Measurements from ENCODE around the gene HDAC4.

The HDAC4 gene

GRCh38 chr2:239111401-239112100 is 289.3 kb downstream of the HDAC4 start:
- no peak for DNase-seq

- DNase-seq, result no peak
Observed at GRCh38 chr2:239110595-239111048, 290.2 kb downstream of the HDAC4 start.

- no peak for DNase-seq
Observed at GRCh38 chr2:239109928-239110545, 290.8 kb downstream of the HDAC4 start.

GRCh38 chr2:239109041-239109927 is 291.5 kb downstream of the HDAC4 start:
- DNase-seq, result no peak

GRCh38 chr2:239108459-239108858 is 292.4 kb downstream of the HDAC4 start:
- no peak for DNase-seq

GRCh38 chr2:239107936-239108335 is 292.9 kb downstream of the HDAC4 start:
- no peak for DNase-seq

GRCh38 chr2:239106966-239107365 is 293.9 kb downstream of the HDAC4 start:
- DNase-seq, result no peak

- DNase-seq, result no peak
Observed at GRCh38 chr2:239106314-239106908, 294.4 kb downstream of the HDAC4 start.

GRCh38 chr2:239105234-239105633 is 295.6 kb downstream of the HDAC4 start:
- DNase-seq, result no peak

GRCh38 chr2:239104800-239105199 is 296.0 kb downstream of the HDAC4 start:
- no peak for DNase-seq

- DNase-seq, result no peak
Observed at GRCh38 chr2:239103125-239104098, 297.4 kb downstream of the HDAC4 start.

GRCh38 chr2:239102266-239102665 is 298.6 kb downstream of the HDAC4 start:
- DNase-seq, result no peak

- DNase-seq, result no peak
Observed at GRCh38 chr2:239101807-239102206, 299.0 kb downstream of the HDAC4 start.

- no peak for DNase-seq
Observed at GRCh38 chr2:239101071-239101470, 299.7 kb downstream of the HDAC4 start.

GRCh38 chr2:239099474-239099873 is 301.3 kb downstream of the HDAC4 start:
- DNase-seq, result no peak

GRCh38 chr2:239098288-239098970 is 302.4 kb downstream of the HDAC4 start:
- no peak for DNase-seq

GRCh38 chr2:239097428-239097696 is 303.5 kb downstream of the HDAC4 start:
- no peak for DNase-seq

GRCh38 chr2:239096676-239097427 is 304.0 kb downstream of the HDAC4 start:
- no peak for DNase-seq

- no peak for DNase-seq
Observed at GRCh38 chr2:239095460-239096081, 305.2 kb downstream of the HDAC4 start.

- DNase-seq, result no peak
Observed at GRCh38 chr2:239094867-239095266, 306.0 kb downstream of the HDAC4 start.
